Neural cell (in vitro differentiated cells): Measurements from ENCODE around the gene SLC43A3. TPM values are rescaled to one million over a fixed set of nuclear protein-coding genes. Genes with fewer than 3 reads are reported as not detected.
"Not testable (repeated sequence)": the region's sequence is repeated elsewhere in the genome, so short reads cannot be mapped to it uniquely, and the experiment has no call there.

Experiments
- H2AFZ ChIP-seq: fragments of 200-600, 300-800 bp; sonication (generic), shearing (Covaris generic); 2 replicates; pipeline ENCODE4 v1.6.0; 2014; ENCODE audit warnings: low read depth, mild to moderate bottlenecking, antibody characterized with exemption, low read length, moderate library complexity
- H3F3A ChIP-seq: fragments of 200-600 bp; shearing (Covaris generic); 2 replicates; pipeline ENCODE4 v1.6.1; 2016; ENCODE audit warnings: mild to moderate bottlenecking, moderate library complexity, mixed read lengths, antibody characterized with exemption, low read length; ENCODE audit not compliant: insufficient read depth, poor library complexity, severe bottlenecking
- H3K27ac ChIP-seq: fragments of 200-600, 300-800 bp; sonication (generic), shearing (Covaris generic); 2 replicates; pipeline ENCODE4 v1.5.1; 2014; ENCODE audit warnings: mild to moderate bottlenecking, low read length, moderate library complexity
- H3K27me3 ChIP-seq: fragments of 300-800, 200-600 bp; sonication (generic), shearing (Covaris generic); 2 replicates; pipeline ENCODE4 v1.6.0; 2014; ENCODE audit warnings: mild to moderate bottlenecking, low read depth, low read length, moderate library complexity; ENCODE audit not compliant: insufficient read depth
- H3K36me3 ChIP-seq: fragments of 300-800, 200-600 bp; sonication (generic), shearing (Covaris generic); 2 replicates; pipeline ENCODE4 v1.5.1; 2014; ENCODE audit warnings: mild to moderate bottlenecking, antibody characterized with exemption, low read length, moderate library complexity; ENCODE audit not compliant: insufficient read depth
- H3K4me2 ChIP-seq: fragments of 300-800, 200-600 bp; sonication (generic), shearing (Covaris generic); 2 replicates; pipeline ENCODE4 v1.6.0; 2014; ENCODE audit warnings: mild to moderate bottlenecking, low read length
- H3K4me3 ChIP-seq: fragments of 300-800, 200-600 bp; sonication (generic), shearing (Covaris generic); 2 replicates; pipeline ENCODE4 v1.5.1; 2014; ENCODE audit warnings: mild to moderate bottlenecking, low read length, moderate library complexity
- H3K79me2 ChIP-seq: fragments of 200-600 bp; shearing (Covaris generic); replicated peaks from 2 replicates; pipeline ENCODE4 v1.6.0; 2014; ENCODE audit warnings: mild to moderate bottlenecking, low read length, moderate library complexity; ENCODE audit not compliant: insufficient read depth
- H3K9ac ChIP-seq: fragments of 300-800, 200-600 bp; sonication (generic), shearing (Covaris generic); 2 replicates; pipeline ENCODE4 v1.6.1; 2016; ENCODE audit warnings: mild to moderate bottlenecking, low read length, mixed read lengths
- H3K9me2 ChIP-seq: fragments of 200-600 bp; shearing (Covaris generic); 2 replicates; pipeline ENCODE4 v1.6.1; 2016; ENCODE audit warnings: mild to moderate bottlenecking, low read length, mixed read lengths; ENCODE audit not compliant: insufficient read depth
- H3K9me3 ChIP-seq: fragments of 200-600, 300-800 bp; sonication (generic), shearing (Covaris generic); 2 replicates; pipeline ENCODE4 v1.6.1; 2016; ENCODE audit warnings: mild to moderate bottlenecking, mixed run types, low read length, moderate library complexity, mixed read lengths
- H4K20me1 ChIP-seq: fragments of 200-600 bp; shearing (Covaris generic); 2 replicates; pipeline ENCODE4 v1.6.1; 2016; ENCODE audit warnings: mild to moderate bottlenecking, mixed run types; ENCODE audit not compliant: insufficient read depth
- CTCF ChIP-seq: fragments of 450-650 bp; IDR thresholded peaks from 2 replicates; pipeline ENCODE4 v1.5.1; 2014; ENCODE audit warnings: antibody characterized with exemption, mild to moderate bottlenecking, moderate library complexity; ENCODE audit not compliant: poor library complexity, severe bottlenecking
- EP300 ChIP-seq: fragments of 450-650 bp; conservative IDR thresholded peaks from 2 replicates; pipeline ENCODE4 v1.6.1; 2014; ENCODE audit warnings: antibody characterized with exemption, mild to moderate bottlenecking, moderate library complexity; ENCODE audit not compliant: poor library complexity, severe bottlenecking
- EZH2 ChIP-seq: fragments of 200-600, 300-800 bp; shearing (Covaris generic), sonication (generic); IDR thresholded peaks from 2 replicates; pipeline ENCODE4 v1.6.1; 2014; ENCODE audit warnings: antibody characterized with exemption, low read length, borderline replicate concordance, mild to moderate bottlenecking; ENCODE audit not compliant: insufficient read depth, poor library complexity, severe bottlenecking
- MXI1 ChIP-seq: fragments of 450-650 bp; conservative IDR thresholded peaks from 2 replicates; pipeline ENCODE4 v1.6.1; 2014; ENCODE audit warnings: antibody characterized with exemption, mild to moderate bottlenecking; ENCODE audit not compliant: poor library complexity, severe bottlenecking
- POLR2AphosphoS5 ChIP-seq: IDR thresholded peaks from 2 replicates; pipeline ENCODE4 v1.6.1; 2012
- RAD21 ChIP-seq: fragments of 450-650 bp; conservative IDR thresholded peaks from 2 replicates; pipeline ENCODE4 v1.6.1; 2014; ENCODE audit warnings: antibody characterized with exemption, mild to moderate bottlenecking, moderate library complexity
- REST ChIP-seq: IDR thresholded peaks from 2 replicates; pipeline ENCODE4 v1.6.1; 2012; ENCODE audit warnings: borderline replicate concordance
- SMC3 ChIP-seq: fragments of 450-650 bp; conservative IDR thresholded peaks from 2 replicates; pipeline ENCODE4 v1.6.1; 2014; ENCODE audit warnings: antibody characterized with exemption, mild to moderate bottlenecking, moderate library complexity; ENCODE audit not compliant: poor library complexity
- TAF1 ChIP-seq: IDR thresholded peaks from 2 replicates; pipeline ENCODE4 v1.6.1; 2012; ENCODE audit warnings: low read depth
- polyA plus RNA-seq: library from polyadenylated mRNA; depleted of rRNA; stranded (reverse); fragments of >200 nt; gene quantifications from 2 replicates; pipeline ENCODE4 v1.2.3, GENCODE V29; 2014

The SLC43A3 gene
- polyA plus RNA-seq, 1 donor from 2014 or later = 0.33 TPM

DNA sequence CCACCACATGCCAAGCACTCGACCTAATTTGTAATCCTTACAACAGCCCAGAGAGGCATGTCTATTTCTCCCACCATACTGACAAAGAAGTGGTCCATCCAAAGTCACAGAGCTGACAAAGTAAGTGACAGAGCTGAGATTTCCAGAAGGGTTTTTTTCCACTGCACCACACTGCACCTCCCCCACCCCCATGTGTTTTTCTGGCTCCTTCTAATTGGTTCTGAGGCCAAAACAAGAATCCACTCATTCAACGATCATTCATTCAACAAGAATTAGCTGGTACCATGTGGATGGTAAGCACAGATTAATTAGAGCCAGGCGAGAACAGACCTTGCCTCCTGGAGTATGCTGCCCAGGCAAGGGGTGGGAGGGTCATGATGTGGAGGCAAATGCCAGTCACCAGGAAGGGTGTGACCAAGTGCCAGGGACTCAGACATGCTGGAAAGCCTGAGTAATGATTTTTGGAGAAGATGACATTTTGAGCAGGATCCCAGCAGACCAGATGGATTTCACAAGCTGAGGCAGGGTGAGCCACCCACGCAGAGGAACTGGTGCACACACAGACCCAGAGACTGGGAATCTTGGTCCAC is 21.6 kb downstream of the SLC43A3 start:
- Histone ChIP-seq H3K79me2 (no peaks in the 10 kb centered on the region), H3K9me3 (no peaks in the 10 kb centered on the region), H3K27me3 (no peaks in the 10 kb centered on the region), H2AFZ (no peak overlapping the region), H3F3A (no peaks in the 10 kb centered on the region), H3K9ac (no peak overlapping the region), H3K4me3 (no peak overlapping the region), H4K20me1 (no peaks in the 10 kb centered on the region), H3K9me2 (no peaks in the 10 kb centered on the region), H3K4me2 (no peak overlapping the region), H3K36me3 (no peaks in the 10 kb centered on the region), H3K27ac (no peak overlapping the region)
- TF ChIP-seq RAD21 (no peak), SMC3 (no peak), MXI1 (no peak), REST (no peak), EP300 (no peak), EZH2 (no peak), CTCF (no peak), TAF1 (no peak), POLR2AphosphoS5 (no peak)

DNA sequence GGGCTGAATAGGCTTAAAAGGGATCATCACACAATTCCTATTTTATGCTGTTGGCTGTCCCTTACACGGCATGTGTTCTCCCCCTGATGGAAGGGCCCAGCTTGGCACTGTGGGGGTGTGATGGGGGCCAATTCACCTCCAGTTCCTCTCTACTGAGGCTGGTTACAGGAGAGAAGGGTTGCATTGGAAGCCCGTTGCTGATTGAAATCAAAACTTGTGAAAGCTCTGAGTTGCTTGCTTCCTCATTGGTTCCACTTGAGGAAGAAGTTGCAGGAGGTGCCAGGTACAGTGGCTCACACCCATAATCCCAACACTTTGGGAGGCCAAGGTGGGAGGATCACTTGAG is 23.1 kb downstream of the SLC43A3 start:
- Histone ChIP-seq H3K27ac (no peak overlapping the region), H3K27me3 (no peaks in the 10 kb centered on the region), H3K9me2 (no peaks in the 10 kb centered on the region), H3K4me3 (no peak overlapping the region), H4K20me1 (no peaks in the 10 kb centered on the region), H3K9me3 (no peaks in the 10 kb centered on the region), H3K79me2 (no peaks in the 10 kb centered on the region), H3F3A (no peaks in the 10 kb centered on the region), H3K9ac (no peak overlapping the region), H3K36me3 (no peaks in the 10 kb centered on the region), H2AFZ (no peak overlapping the region), H3K4me2 (no peak overlapping the region)
- TF ChIP-seq TAF1 = no peak
- no peak for TF ChIP-seq REST
- no peak for TF ChIP-seq CTCF
- TF ChIP-seq MXI1 = no peak
- no peak for TF ChIP-seq EP300
- TF ChIP-seq RAD21 = no peak
- TF ChIP-seq POLR2AphosphoS5 = no peak
- no peak for TF ChIP-seq EZH2
- no peak for TF ChIP-seq SMC3

GRCh38 chr11:57403003-57403801 is 23.7 kb downstream of the SLC43A3 start:
- H3K27ac ChIP-seq, H3K9ac ChIP-seq, H3K4me2 ChIP-seq, H3K4me3 ChIP-seq, H3K9me2 ChIP-seq, H2AFZ ChIP-seq, H3K27me3 ChIP-seq, H3K9me3 ChIP-seq, H3F3A ChIP-seq, H3K36me3 ChIP-seq, H4K20me1 ChIP-seq, H3K79me2 ChIP-seq: not testable (repeated sequence)
